CD14-positive monocyte (primary cell): Measurements from ENCODE around the gene MYO16. TPM values are rescaled to one million over a fixed set of nuclear protein-coding genes. Genes with fewer than 3 reads are reported as not detected.

Experiments used
- DNase-seq, 3 donors: peaks; one replicate each; pipeline ENCODE4 v3.0.0-alpha.2; 2011 to 2022
- H2AFZ ChIP-seq: 2 replicates; pipeline ENCODE4 v1.6.0; 2012; ENCODE audit warnings: mild to moderate bottlenecking, low read depth, low read length, inconsistent platforms; ENCODE audit not compliant: insufficient read depth, poor library complexity, severe bottlenecking
- H3K27ac ChIP-seq, 2 donors: 1 replicate in 1 of 2; 2 replicates in 1 of 2; pipeline ENCODE4 v1.5.1; 2012 to 2013; ENCODE audit warnings: low read length in 2 of 2, control low read depth in 1 of 2, inconsistent platforms in 1 of 2, low read depth in 1 of 2, mild to moderate bottlenecking in 1 of 2
- H3K27me3 ChIP-seq, 2 donors: one replicate each; pipeline versions ENCODE4 v1.6.0 to v1.6.1; 2011 to 2013; ENCODE audit warnings: low read length in 2 of 2; ENCODE audit not compliant: control insufficient read depth in 2 of 2, insufficient read depth in 2 of 2
- H3K36me3 ChIP-seq, 2 donors: replicated peaks in 1 of 2; 1 replicate in 1 of 2; 2 replicates in 1 of 2; pipeline versions ENCODE4 v1.5.1 to v1.6.1; 2012 to 2013; ENCODE audit warnings: low read length in 2 of 2, control low read depth in 1 of 2, inconsistent platforms in 1 of 2, mild to moderate bottlenecking in 1 of 2; ENCODE audit not compliant: insufficient read depth in 2 of 2, control insufficient read depth in 1 of 2
- H3K4me1 ChIP-seq, 2 donors: 1 replicate in 1 of 2; 2 replicates in 1 of 2; pipeline versions ENCODE4 v1.5.1 to v1.6.1; 2012 to 2013; ENCODE audit warnings: low read length in 2 of 2, control low read depth in 1 of 2, inconsistent platforms in 1 of 2, mild to moderate bottlenecking in 1 of 2, moderate library complexity in 1 of 2; ENCODE audit not compliant: insufficient read depth in 2 of 2, control insufficient read depth in 1 of 2
- H3K4me2 ChIP-seq: replicated peaks from 2 replicates; pipeline ENCODE3; 2012; ENCODE audit warnings: low read length, moderate library complexity, mild to moderate bottlenecking; ENCODE audit not compliant: poor library complexity, severe bottlenecking; ENCODE audit errors: extremely low read depth
- H3K4me3 ChIP-seq, 3 experiments: fragments of 200-600 bp in 1 of 3; sonication (generic) in 1 of 3; replicated peaks in 1 of 3; 1 replicate in 2 of 3; 2 replicates in 1 of 3; pipeline ENCODE4 v1.5.1; 2011 to 2013; ENCODE audit warnings: low read length in 3 of 3, mild to moderate bottlenecking in 3 of 3, control low read depth in 2 of 3, low read depth in 2 of 3, inconsistent platforms in 1 of 3, moderate library complexity in 1 of 3
- H3K79me2 ChIP-seq: 2 replicates; pipeline ENCODE4 v1.6.0; 2012; ENCODE audit warnings: mild to moderate bottlenecking, control low read depth, inconsistent platforms, low read length, moderate library complexity; ENCODE audit not compliant: insufficient read depth
- H3K9ac ChIP-seq: 2 replicates; pipeline ENCODE4 v1.6.0; 2017; ENCODE audit warnings: low read length, mild to moderate bottlenecking; ENCODE audit not compliant: insufficient read depth, poor library complexity, severe bottlenecking
- H3K9me3 ChIP-seq, 2 donors: replicated peaks in 1 of 2; 1 replicate in 1 of 2; 2 replicates in 1 of 2; pipeline versions ENCODE4 v1.5.1 to v1.6.1; 2012 to 2013; ENCODE audit warnings: low read length in 2 of 2, control low read depth in 1 of 2; ENCODE audit not compliant: control insufficient read depth in 1 of 2, insufficient read depth in 1 of 2
- H4K20me1 ChIP-seq: 2 replicates; pipeline ENCODE4 v1.6.0; 2012; ENCODE audit warnings: mild to moderate bottlenecking, low read length, control low read depth, moderate library complexity; ENCODE audit not compliant: insufficient read depth
- H3K27ac Mint-ChIP-seq, 7 donors: one replicate each; pipeline ENCODE4 v1.8.0; 2020; ENCODE audit warnings: mild to moderate bottlenecking in 7 of 7, mixed read lengths in 7 of 7, moderate library complexity in 6 of 7, inconsistent platforms in 2 of 7
- H3K27me3 Mint-ChIP-seq, 3 donors: one replicate each; pipeline ENCODE4 v1.8.0; 2021 to 2022; ENCODE audit warnings: low read depth in 3 of 3, mild to moderate bottlenecking in 3 of 3, mixed read lengths in 3 of 3, moderate library complexity in 3 of 3, inconsistent platforms in 1 of 3
- H3K36me3 Mint-ChIP-seq, 2 donors: one replicate each; pipeline ENCODE4 v1.8.0; 2020; ENCODE audit warnings: mixed read lengths in 2 of 2, inconsistent platforms in 1 of 2, mild to moderate bottlenecking in 1 of 2
- H3K4me1 Mint-ChIP-seq: one replicate; pipeline ENCODE4 v1.8.0; 2020; ENCODE audit warnings: mild to moderate bottlenecking, mixed read lengths
- H3K4me3 Mint-ChIP-seq, 2 donors: one replicate each; pipeline ENCODE4 v1.8.0; 2020; ENCODE audit warnings: mild to moderate bottlenecking in 2 of 2, mixed read lengths in 2 of 2, moderate library complexity in 1 of 2
- H3K9me3 Mint-ChIP-seq, 7 donors: one replicate each; pipeline ENCODE4 v1.8.0; 2020 to 2022; ENCODE audit warnings: mixed read lengths in 7 of 7, mild to moderate bottlenecking in 6 of 7, moderate library complexity in 6 of 7, inconsistent platforms in 2 of 7
- CTCF ChIP-seq: fragments of 200-600 bp; IDR thresholded peaks from one replicate; pipeline ENCODE4 v1.8.0; 2022; ENCODE audit warnings: antibody characterized with exemption, mild to moderate bottlenecking
- WGBS: methylation state at CpG from one replicate; pipeline ENCODE4 v1.1.5; 2013; ENCODE audit warnings: missing lambda C conversion rate; ENCODE audit not compliant: insufficient coverage; 5-methylcytosine and 5-hydroxymethylcytosine counted together
- intact Hi-C, 2 donors: fragments of 100-400 bp; cut with micrococcal nuclease; formaldehyde crosslinking; loops; one replicate each; pipeline versions ENCODE4 v1.15.0 to v1.15.1; 2023
- polyA plus RNA-seq, 3 donors: library from polyadenylated mRNA; depleted of rRNA in 1 of 3; unstranded in 2 of 3; stranded (reverse) in 1 of 3; fragments of 300-500 nt in 2 of 3; fragments of >200 nt in 1 of 3; fragmentation: Illumina TruSeq in 2 of 3; gene quantifications; 1 replicate in 2 of 3; 2 replicates in 1 of 3; pipeline ENCODE4 v1.2.3, GENCODE V29; 2012 to 2021

Gene MYO16
- polyA plus RNA-seq, 3 donors: not detected

GRCh38 chr13:108812661-108813060, 183.2 kb downstream of the MYO16 start:
- no peaks in the 10 kb centered on the region for H3K4me1 Mint-ChIP-seq
- no peak overlapping the region for H3K9ac ChIP-seq
- H3K27ac Mint-ChIP-seq: no peak overlapping the region
- no peaks in the 10 kb centered on the region for H3K79me2 ChIP-seq
- intact Hi-C loops: no loop called here
- no peaks in the 10 kb centered on the region for H3K9me3 ChIP-seq
- no peak overlapping the region for H3K27ac ChIP-seq
- no peaks in the 10 kb centered on the region for H3K27me3 ChIP-seq
- no peak overlapping the region for H2AFZ ChIP-seq
- peaks cover 0 to 3% (median 0%) of the 10 kb centered on the region in 3 donors for H3K27me3 Mint-ChIP-seq
- no CpG with 5 or more reads among the region's 2 CpGs for WGBS
- no peaks in the 10 kb centered on the region for H3K36me3 ChIP-seq
- no peak for TF ChIP-seq CTCF
- H3K4me3 ChIP-seq: no peak overlapping the region
- no peak overlapping the region for H3K4me3 Mint-ChIP-seq
- no peaks in the 10 kb centered on the region for H3K4me1 ChIP-seq
- peaks cover 0 to 3% (median 0%) of the 10 kb centered on the region in 7 donors for H3K9me3 Mint-ChIP-seq
- H4K20me1 ChIP-seq: no peaks in the 10 kb centered on the region
- H3K4me2 ChIP-seq: no peak overlapping the region
- no peak for DNase-seq
- H3K36me3 Mint-ChIP-seq: no peaks in the 10 kb centered on the region

GRCh38 chr13:108813587-108814170, 184.3 kb downstream of the MYO16 start:
- Mint-ChIP-seq H3K4me3 (no peak overlapping the region), H3K9me3 (peaks cover 0 to 2% (median 0%) of the 10 kb centered on the region in 7 donors), H3K4me1 (no peaks in the 10 kb centered on the region), H3K27ac (no peak overlapping the region), H3K36me3 (no peaks in the 10 kb centered on the region), H3K27me3 (peaks cover 0 to 3% (median 0%) of the 10 kb centered on the region in 3 donors)
- Histone ChIP-seq H3K4me3 (no peak overlapping the region), H3K79me2 (no peaks in the 10 kb centered on the region), H2AFZ (no peak overlapping the region), H3K27ac (no peak overlapping the region), H3K9ac (no peak overlapping the region), H4K20me1 (no peaks in the 10 kb centered on the region), H3K36me3 (no peaks in the 10 kb centered on the region), H3K4me2 (no peak overlapping the region), H3K4me1 (no peaks in the 10 kb centered on the region), H3K27me3 (no peaks in the 10 kb centered on the region), H3K9me3 (no peaks in the 10 kb centered on the region)
- intact Hi-C loops: no loop called here
- no CpG with 5 or more reads among the region's 2 CpGs for WGBS
- TF ChIP-seq CTCF: no peak
- DNase-seq: no peak
